ENCODE results near the gene LRIG2.

The LRIG2 gene

GRCh38 chr1:113168946-113169345, 95.9 kb downstream of the LRIG2 start:
- DNase-seq (ENCODE audit: low spot score) = no peak

GRCh38 chr1:113169591-113169990, 96.6 kb downstream of the LRIG2 start:
- no peak for DNase-seq (ENCODE audit: low spot score)

- no peak for DNase-seq (ENCODE audit: low spot score)
Observed at GRCh38 chr1:113170519-113170918, 97.5 kb downstream of the LRIG2 start.

- DNase-seq (ENCODE audit: low spot score) = no peak
Observed at GRCh38 chr1:113178106-113178505, 105.1 kb downstream of the LRIG2 start.

- DNase-seq (ENCODE audit: low spot score) = no peak
Observed at GRCh38 chr1:113178522-113178921, 105.5 kb downstream of the LRIG2 start.
